Fibroblast of skin of scalp (primary cell): Measurements from ENCODE around the gene ACAA2.

ENCODE experiments used
- DNase-seq: peaks from one replicate; pipeline ENCODE4 v3.0.0-alpha.2; 2013

The ACAA2 gene

GRCh38 chr18:49767111-49768050 is 46.0 kb downstream of the ACAA2 start:
- DNase-seq = no peak

- DNase-seq = no peak
Observed at GRCh38 chr18:49766646-49767045, 46.7 kb downstream of the ACAA2 start.

- DNase-seq = peak; percentile 74
Observed at GRCh38 chr18:49764032-49764431, 49.3 kb downstream of the ACAA2 start.

- no peak for DNase-seq
Observed at GRCh38 chr18:49763590-49763989, 49.7 kb downstream of the ACAA2 start.

GRCh38 chr18:49762191-49763077 is 50.9 kb downstream of the ACAA2 start:
- DNase-seq = no peak

GRCh38 chr18:49761771-49762170 is 51.6 kb downstream of the ACAA2 start:
- no peak for DNase-seq

- no peak for DNase-seq
Observed at GRCh38 chr18:49758263-49758610, 55.1 kb downstream of the ACAA2 start.

- no peak for DNase-seq
Observed at GRCh38 chr18:49757513-49758262, 55.6 kb downstream of the ACAA2 start.

- DNase-seq = no peak
Observed at GRCh38 chr18:49756671-49757362, 56.5 kb downstream of the ACAA2 start.

- DNase-seq = no peak
Observed at GRCh38 chr18:49756135-49756534, 57.2 kb downstream of the ACAA2 start.

- no peak for DNase-seq
Observed at GRCh38 chr18:49755489-49755888, 57.8 kb downstream of the ACAA2 start.

GRCh38 chr18:49754866-49755265 is 58.5 kb downstream of the ACAA2 start:
- no peak for DNase-seq

GRCh38 chr18:49753643-49754042 is 59.7 kb downstream of the ACAA2 start:
- no peak for DNase-seq

- DNase-seq = no peak
Observed at GRCh38 chr18:49752095-49752457, 61.3 kb downstream of the ACAA2 start.

GRCh38 chr18:49751427-49752094 is 61.8 kb downstream of the ACAA2 start:
- DNase-seq = no peak

GRCh38 chr18:49749563-49749962 is 63.8 kb downstream of the ACAA2 start:
- no peak for DNase-seq

- DNase-seq = no peak
Observed at GRCh38 chr18:49747876-49748275, 65.5 kb downstream of the ACAA2 start.

GRCh38 chr18:49745045-49746014 is 68.0 kb downstream of the ACAA2 start:
- DNase-seq = no peak

- no peak for DNase-seq
Observed at GRCh38 chr18:49744376-49745008, 68.8 kb downstream of the ACAA2 start.

GRCh38 chr18:49743117-49743567 is 70.2 kb downstream of the ACAA2 start:
- DNase-seq = no peak
